ENCODE measurements around the gene CST7.

CST7 gene

DNA sequence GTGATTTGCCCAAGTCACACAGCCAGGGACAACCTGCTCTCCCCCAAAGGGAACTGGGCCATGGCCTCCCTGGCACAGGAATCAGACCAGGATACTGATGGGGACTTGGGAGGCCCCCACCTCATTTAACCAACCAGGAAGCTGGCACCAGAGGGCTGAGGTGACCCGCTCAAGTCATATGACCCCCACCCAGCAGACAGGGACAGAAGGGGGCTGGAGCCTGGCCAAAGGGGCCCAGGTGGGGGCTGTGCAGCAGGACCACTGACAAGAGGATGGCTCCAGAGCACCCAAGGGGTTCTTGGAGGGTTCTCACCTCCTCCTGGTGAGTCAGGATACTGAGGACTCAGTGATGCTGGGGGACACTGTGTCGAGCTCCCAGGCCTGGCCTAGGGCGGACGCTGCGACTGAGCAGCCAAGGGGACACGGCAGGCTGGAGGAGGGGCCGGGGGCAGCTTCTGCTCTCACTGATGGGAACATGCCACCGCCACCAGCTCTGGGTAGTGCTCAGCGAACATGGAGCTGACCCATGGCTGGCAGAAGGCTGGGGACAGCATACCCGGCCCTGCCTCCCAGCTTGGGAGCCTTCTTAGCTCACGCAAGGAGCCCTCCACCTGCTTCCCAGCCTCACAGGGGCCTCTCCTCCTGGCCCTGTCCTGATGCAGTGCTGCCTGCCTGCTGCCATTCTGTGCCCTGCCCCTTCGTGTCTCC lies 1.2 kb downstream of the CST7 start:
- peaks cover 0 to 11% (median 1%) of the 10 kb centered on the region in 4 experiments for H3K36me3 ChIP-seq (ENCODE audit: control insufficient read depth in 4 of 4, insufficient read depth in 4 of 4, low read length in 3 of 4)
- ChIA-PET POLR2A (no interaction called here), CTCF (interaction anchor here (1.0 to 1.2 kb wide), 2 partner anchors 9 to 19 kb away, joined by 3 to 8 read pairs; no protein-coding TSS in a partner anchor)
- peak overlapping the region in 1 of 7 experiments; percentile 57 for H3K4me3 ChIP-seq (ENCODE audit: control insufficient read depth in 1 of 7, extremely low read depth in 1 of 7, insufficient read depth in 4 of 7, low read depth in 2 of 7, low read length in 6 of 7)
- no peaks in the 10 kb centered on the region for H3K27me3 ChIP-seq (replicated peaks in 2 of 5; ENCODE audit: control insufficient read depth in 4 of 5, insufficient read depth in 5 of 5, low read length in 4 of 5)
- peaks cover 0 to 50% (median 36%) of the 10 kb centered on the region in 4 experiments for H3K4me1 ChIP-seq (ENCODE audit: control extremely low read depth in 1 of 4, control insufficient read depth in 4 of 4, insufficient read depth in 4 of 4, low read length in 3 of 4)
- H3K9me3 ChIP-seq (ENCODE audit: control extremely low read depth in 1 of 5, control insufficient read depth in 4 of 5, insufficient read depth in 2 of 5, low read depth in 1 of 5, low read length in 4 of 5): peaks cover 0 to 4% (median 0%) of the 10 kb centered on the region in 5 experiments
- no peak overlapping the region for H3K27ac ChIP-seq (ENCODE audit: insufficient read depth in 1 of 2, low read depth in 1 of 2, low read length in 2 of 2, poor library complexity in 1 of 2, severe bottlenecking in 2 of 2)
- no peak for DNase-seq
- WGBS (ENCODE audit: insufficient coverage): 97% methylated on average over 10 of the region's 12 CpGs

DNA sequence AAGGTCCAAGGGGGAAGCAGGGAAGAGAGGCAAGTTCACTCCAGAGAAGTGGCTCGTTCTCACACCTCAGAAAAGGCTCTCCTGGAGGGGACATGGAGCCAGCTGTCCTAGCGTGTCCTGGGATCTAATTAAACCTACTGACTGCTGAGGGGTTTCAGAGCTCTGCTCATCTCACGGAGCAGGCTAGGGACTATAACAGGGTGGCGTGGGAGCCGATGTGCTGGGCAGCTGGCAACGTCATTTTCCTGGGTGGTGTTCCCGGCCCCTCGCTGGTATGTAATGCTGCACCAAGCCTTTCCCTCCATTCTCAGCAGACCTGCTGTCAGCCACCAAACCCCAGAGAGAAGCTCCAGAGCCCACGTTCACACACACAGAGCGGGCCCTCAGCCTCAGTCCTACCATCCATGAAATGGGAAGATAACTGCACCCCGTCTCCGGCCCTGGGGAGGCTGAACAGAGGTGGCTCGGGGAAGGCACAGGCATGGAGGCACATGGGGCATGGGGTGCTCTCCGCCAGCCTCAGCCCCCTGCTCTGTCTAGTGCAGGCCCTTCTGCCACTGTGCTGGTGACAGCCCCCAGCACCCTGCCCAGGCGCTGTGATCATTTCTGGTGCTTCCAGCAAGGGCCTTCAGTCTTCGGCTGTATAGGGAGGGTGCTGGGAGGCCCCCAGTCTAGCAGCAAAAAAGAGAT lies 1.9 kb downstream of the CST7 start:
- Histone ChIP-seq H3K27ac (ENCODE audit: insufficient read depth in 1 of 2, low read depth in 1 of 2, low read length in 2 of 2, poor library complexity in 1 of 2, severe bottlenecking in 2 of 2) (no peak overlapping the region), H3K4me3 (ENCODE audit: control insufficient read depth in 1 of 7, extremely low read depth in 1 of 7, insufficient read depth in 4 of 7, low read depth in 2 of 7, low read length in 6 of 7) (peak overlapping the region in 1 of 7 experiments; percentile 57), H3K4me1 (ENCODE audit: control extremely low read depth in 1 of 4, control insufficient read depth in 4 of 4, insufficient read depth in 4 of 4, low read length in 3 of 4) (peaks cover 0 to 54% (median 36%) of the 10 kb centered on the region in 4 experiments), H3K36me3 (ENCODE audit: control insufficient read depth in 4 of 4, insufficient read depth in 4 of 4, low read length in 3 of 4) (peaks cover 0 to 16% (median 1%) of the 10 kb centered on the region in 4 experiments), H3K27me3 (replicated peaks in 2 of 5; ENCODE audit: control insufficient read depth in 4 of 5, insufficient read depth in 5 of 5, low read length in 4 of 5) (no peaks in the 10 kb centered on the region), H3K9me3 (ENCODE audit: control extremely low read depth in 1 of 5, control insufficient read depth in 4 of 5, insufficient read depth in 2 of 5, low read depth in 1 of 5, low read length in 4 of 5) (peaks cover 0 to 4% (median 0%) of the 10 kb centered on the region in 5 experiments)
- CTCF ChIA-PET: interaction anchor here (1.0 to 1.2 kb wide), 2 partner anchors 9 to 20 kb away, joined by 3 to 8 read pairs; no protein-coding TSS in a partner anchor
- DNase-seq: no peak
- POLR2A ChIA-PET: no interaction called here
- 93% methylated on average over 14 of the region's 16 CpGs for WGBS (ENCODE audit: insufficient coverage)

DNA sequence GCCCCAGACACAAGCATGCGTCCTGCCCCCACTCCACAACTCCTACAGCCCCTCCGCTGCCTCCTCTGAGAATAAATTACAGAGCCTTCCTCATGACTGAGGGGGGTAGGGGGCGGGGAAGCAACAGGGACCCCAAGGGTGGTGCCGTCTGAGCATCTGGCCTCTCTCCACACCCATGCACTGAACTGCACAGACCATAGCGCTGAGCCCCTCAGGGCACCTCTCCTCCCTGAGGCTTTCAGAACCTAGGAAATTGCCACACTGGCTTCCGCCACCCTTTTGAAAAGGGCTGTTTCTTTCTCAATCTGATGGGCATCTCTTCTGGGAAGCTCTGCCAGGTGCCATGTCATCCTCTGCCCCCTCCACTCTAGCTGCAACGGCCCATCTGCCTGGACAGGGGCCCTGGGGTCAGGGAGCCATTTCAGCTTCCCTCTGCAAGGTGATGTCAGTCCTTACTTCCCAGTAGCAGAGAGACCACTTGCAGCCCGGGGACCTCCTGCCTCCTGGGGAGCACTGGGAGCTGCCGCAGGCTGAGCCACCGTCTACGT lies 2.5 kb downstream of the CST7 start:
- Histone ChIP-seq H3K4me1 (ENCODE audit: control extremely low read depth in 1 of 4, control insufficient read depth in 4 of 4, insufficient read depth in 4 of 4, low read length in 3 of 4) (peaks cover 0 to 54% (median 36%) of the 10 kb centered on the region in 4 experiments), H3K27me3 (replicated peaks in 2 of 5; ENCODE audit: control insufficient read depth in 4 of 5, insufficient read depth in 5 of 5, low read length in 4 of 5) (no peaks in the 10 kb centered on the region), H3K4me3 (ENCODE audit: control insufficient read depth in 1 of 7, extremely low read depth in 1 of 7, insufficient read depth in 4 of 7, low read depth in 2 of 7, low read length in 6 of 7) (no peak overlapping the region), H3K36me3 (ENCODE audit: control insufficient read depth in 4 of 4, insufficient read depth in 4 of 4, low read length in 3 of 4) (peaks cover 0 to 22% (median 1%) of the 10 kb centered on the region in 4 experiments), H3K9me3 (ENCODE audit: control extremely low read depth in 1 of 5, control insufficient read depth in 4 of 5, insufficient read depth in 2 of 5, low read depth in 1 of 5, low read length in 4 of 5) (peaks cover 0 to 4% (median 0%) of the 10 kb centered on the region in 5 experiments), H3K27ac (ENCODE audit: insufficient read depth in 1 of 2, low read depth in 1 of 2, low read length in 2 of 2, poor library complexity in 1 of 2, severe bottlenecking in 2 of 2) (no peak overlapping the region)
- POLR2A ChIA-PET: no interaction called here
- CTCF ChIA-PET: interaction anchor here (1.0 to 3.9 kb wide), 3 partner anchors 12 to 21 kb away, joined by 3 to 20 read pairs (median 8); no protein-coding TSS in a partner anchor
- DNase-seq: no peak
- WGBS (ENCODE audit: insufficient coverage): 72% methylated on average over 6 of the region's 11 CpGs

DNA sequence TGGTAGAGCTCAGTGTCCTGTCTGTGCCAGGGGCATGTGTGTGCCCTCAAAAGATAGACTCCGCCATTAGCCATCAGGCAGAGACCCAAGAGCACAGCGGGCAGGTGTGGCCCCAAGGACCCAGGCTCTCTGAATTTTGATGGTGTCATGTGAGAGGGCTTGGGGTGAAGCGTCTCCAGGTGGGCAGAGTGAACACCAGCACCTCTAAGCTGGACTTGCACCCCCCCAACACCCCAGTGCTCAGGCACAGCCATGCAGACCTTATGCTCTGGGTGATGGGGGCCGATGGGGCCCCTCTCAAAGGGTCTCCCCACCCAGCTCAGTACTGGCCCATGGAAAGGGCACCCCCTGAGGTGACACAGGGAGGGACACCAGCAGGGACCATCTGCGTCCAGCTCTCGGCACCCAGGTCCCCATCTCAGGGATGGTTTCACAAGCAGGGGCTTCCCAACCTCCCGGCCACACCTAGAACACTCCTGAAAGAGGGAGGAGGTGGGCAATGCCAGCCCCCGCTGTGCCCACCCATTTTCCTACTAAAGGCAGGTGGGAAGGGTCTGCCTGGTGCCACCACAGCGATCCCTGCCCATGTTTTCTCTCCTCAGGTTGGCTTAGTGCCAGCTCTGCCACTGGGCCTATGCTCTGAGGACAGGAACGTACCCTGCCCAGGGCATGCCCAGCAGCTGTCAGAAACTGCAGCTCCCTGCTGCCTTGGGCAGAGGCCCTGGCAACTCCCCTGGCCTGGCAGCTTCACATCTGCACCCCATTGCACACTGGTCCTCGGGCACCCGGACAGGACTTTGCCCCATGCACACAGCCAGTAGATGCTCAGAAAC lies 3.5 kb downstream of the CST7 start:
- no peaks in the 10 kb centered on the region for H3K9me3 ChIP-seq (ENCODE audit: control extremely low read depth in 1 of 5, control insufficient read depth in 4 of 5, insufficient read depth in 2 of 5, low read depth in 1 of 5, low read length in 4 of 5)
- no peaks in the 10 kb centered on the region for H3K27me3 ChIP-seq (replicated peaks in 2 of 5; ENCODE audit: control insufficient read depth in 4 of 5, insufficient read depth in 5 of 5, low read length in 4 of 5)
- peaks cover 0 to 54% (median 36%) of the 10 kb centered on the region in 4 experiments for H3K4me1 ChIP-seq (ENCODE audit: control extremely low read depth in 1 of 4, control insufficient read depth in 4 of 4, insufficient read depth in 4 of 4, low read length in 3 of 4)
- ChIA-PET POLR2A (no interaction called here), CTCF (interaction anchor here (0.8 to 3.9 kb wide), 5 partner anchors 11 to 94 kb away, joined by 3 to 20 read pairs (median 6); no protein-coding TSS in a partner anchor)
- peaks cover 0 to 29% (median 1%) of the 10 kb centered on the region in 4 experiments for H3K36me3 ChIP-seq (ENCODE audit: control insufficient read depth in 4 of 4, insufficient read depth in 4 of 4, low read length in 3 of 4)
- no peak overlapping the region for H3K4me3 ChIP-seq (ENCODE audit: control insufficient read depth in 1 of 7, extremely low read depth in 1 of 7, insufficient read depth in 4 of 7, low read depth in 2 of 7, low read length in 6 of 7)
- DNase-seq: no peak
- no peak overlapping the region for H3K27ac ChIP-seq (ENCODE audit: insufficient read depth in 1 of 2, low read depth in 1 of 2, low read length in 2 of 2, poor library complexity in 1 of 2, severe bottlenecking in 2 of 2)
- WGBS (ENCODE audit: insufficient coverage): 90% methylated on average over 7 of the region's 12 CpGs

DNA sequence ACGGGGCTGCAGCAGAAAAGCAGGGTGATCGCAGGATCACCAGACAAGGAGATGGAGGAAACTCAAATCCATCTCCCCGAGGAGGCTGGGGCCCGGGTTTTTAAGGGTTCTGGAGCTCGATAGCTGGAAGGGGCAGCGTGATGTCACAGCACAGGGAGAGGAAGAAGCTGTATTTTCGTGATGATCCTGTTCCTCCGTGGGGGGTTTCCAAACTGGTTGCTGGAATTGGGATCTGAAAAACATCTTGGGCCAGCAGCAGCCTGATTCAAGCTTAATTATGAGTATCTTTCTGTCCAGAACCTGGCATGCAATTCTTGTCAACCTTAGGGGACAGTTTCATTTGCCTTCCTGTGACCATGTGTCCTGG lies 4.1 kb downstream of the CST7 start:
- Histone ChIP-seq H3K27ac (ENCODE audit: insufficient read depth in 1 of 2, low read depth in 1 of 2, low read length in 2 of 2, poor library complexity in 1 of 2, severe bottlenecking in 2 of 2) (no peak overlapping the region), H3K4me1 (ENCODE audit: control extremely low read depth in 1 of 4, control insufficient read depth in 4 of 4, insufficient read depth in 4 of 4, low read length in 3 of 4) (peaks cover 0 to 54% (median 36%) of the 10 kb centered on the region in 4 experiments), H3K4me3 (ENCODE audit: control insufficient read depth in 1 of 7, extremely low read depth in 1 of 7, insufficient read depth in 4 of 7, low read depth in 2 of 7, low read length in 6 of 7) (no peak overlapping the region), H3K36me3 (ENCODE audit: control insufficient read depth in 4 of 4, insufficient read depth in 4 of 4, low read length in 3 of 4) (peaks cover 0 to 33% (median 4%) of the 10 kb centered on the region in 4 experiments), H3K27me3 (replicated peaks in 2 of 5; ENCODE audit: control insufficient read depth in 4 of 5, insufficient read depth in 5 of 5, low read length in 4 of 5) (no peaks in the 10 kb centered on the region), H3K9me3 (ENCODE audit: control extremely low read depth in 1 of 5, control insufficient read depth in 4 of 5, insufficient read depth in 2 of 5, low read depth in 1 of 5, low read length in 4 of 5) (no peaks in the 10 kb centered on the region)
- CTCF ChIA-PET: interaction anchor here (0.8 to 3.9 kb wide), 3 partner anchors 10 to 93 kb away, joined by 3 to 20 read pairs (median 14); no protein-coding TSS in a partner anchor
- WGBS (ENCODE audit: insufficient coverage): 91% methylated on average over 8 of the region's 8 CpGs
- POLR2A ChIA-PET: no interaction called here
- no peak for DNase-seq

DNA sequence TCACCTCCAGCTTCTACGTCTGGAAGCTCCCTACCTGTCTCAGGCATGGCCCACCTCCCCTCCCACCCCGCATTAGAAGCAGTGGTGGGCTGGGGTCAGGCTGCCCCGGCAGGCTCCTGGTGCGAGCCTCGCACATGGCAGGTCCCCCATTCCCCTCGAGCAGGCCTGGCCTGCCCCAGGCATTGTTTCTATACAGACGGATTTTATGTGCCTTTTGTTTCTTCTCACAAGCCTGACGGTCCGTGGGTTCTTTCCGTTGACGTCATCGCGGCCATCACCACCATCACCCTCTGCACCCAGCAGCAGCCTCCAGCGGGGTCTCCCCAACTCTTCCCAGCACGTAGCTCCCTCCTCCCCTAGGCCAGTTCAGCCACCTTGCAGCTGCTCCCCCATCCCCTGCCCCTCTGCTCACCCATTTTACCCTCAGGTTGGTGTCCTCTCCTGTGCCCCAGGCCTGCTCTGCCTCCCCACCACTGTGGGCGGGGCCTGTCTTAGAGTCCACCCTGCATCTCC lies 4.6 kb downstream of the CST7 start:
- 96% methylated on average over 16 of the region's 16 CpGs for WGBS (ENCODE audit: insufficient coverage)
- H3K4me1 ChIP-seq (ENCODE audit: control extremely low read depth in 1 of 4, control insufficient read depth in 4 of 4, insufficient read depth in 4 of 4, low read length in 3 of 4): peaks cover 0 to 53% (median 35%) of the 10 kb centered on the region in 4 experiments
- no peaks in the 10 kb centered on the region for H3K9me3 ChIP-seq (ENCODE audit: control extremely low read depth in 1 of 5, control insufficient read depth in 4 of 5, insufficient read depth in 2 of 5, low read depth in 1 of 5, low read length in 4 of 5)
- DNase-seq: no peak
- no peak overlapping the region for H3K27ac ChIP-seq (ENCODE audit: insufficient read depth in 1 of 2, low read depth in 1 of 2, low read length in 2 of 2, poor library complexity in 1 of 2, severe bottlenecking in 2 of 2)
- ChIA-PET POLR2A (no interaction called here), CTCF (interaction anchor here (0.8 to 3.9 kb wide), 6 partner anchors 10 to 93 kb away, joined by 3 to 20 read pairs (median 4); no protein-coding TSS in a partner anchor)
- H3K27me3 ChIP-seq (replicated peaks in 2 of 5; ENCODE audit: control insufficient read depth in 4 of 5, insufficient read depth in 5 of 5, low read length in 4 of 5): no peaks in the 10 kb centered on the region
- H3K4me3 ChIP-seq (ENCODE audit: control insufficient read depth in 1 of 7, extremely low read depth in 1 of 7, insufficient read depth in 4 of 7, low read depth in 2 of 7, low read length in 6 of 7): no peak overlapping the region
- peaks cover 0 to 37% (median 7%) of the 10 kb centered on the region in 4 experiments for H3K36me3 ChIP-seq (ENCODE audit: control insufficient read depth in 4 of 4, insufficient read depth in 4 of 4, low read length in 3 of 4)

Data from common myeloid progenitor, CD34-positive (primary cell).